Left lung (tissue), 10 donors: Measurements from ENCODE around the gene OR2AP1. TPM values are rescaled to one million over a fixed set of nuclear protein-coding genes. Genes with fewer than 3 reads are reported as not detected.

ENCODE experiments used
- ATAC-seq: fragments of 200-7000 bp; cut with Tn5 transposase; one replicate; pipeline ENCODE4 v1.9.1; 2020; ENCODE audit warnings: moderate library complexity
- DNase-seq, 4 donors: peaks; one replicate each; pipeline ENCODE4 v3.0.0-alpha.2; 2013 to 2020
- H3K27ac ChIP-seq, 2 donors: fragments of 200-600 bp; sonication (generic) in 1 of 2; one replicate each; pipeline versions ENCODE4 v1.5.0 to v1.8.0; 2020 to 2021
- H3K27me3 ChIP-seq, 2 donors: fragments of 200-600 bp; sonication (generic) in 1 of 2; one replicate each; pipeline versions ENCODE4 v1.5.0 to v1.8.0; 2020 to 2021
- H3K36me3 ChIP-seq, 2 donors: fragments of 200-600 bp; sonication (generic) in 1 of 2; one replicate each; pipeline versions ENCODE4 v1.5.0 to v1.8.0; 2020 to 2021
- H3K4me1 ChIP-seq, 2 donors: fragments of 200-600 bp; one replicate each; pipeline ENCODE4 v1.8.0; 2021
- H3K4me3 ChIP-seq, 2 donors: fragments of 200-600 bp; sonication (generic) in 1 of 2; one replicate each; pipeline versions ENCODE4 v1.5.0 to v1.8.0; 2020 to 2021; ENCODE audit warnings: mild to moderate bottlenecking in 1 of 2
- H3K9me3 ChIP-seq, 2 donors: fragments of 200-600 bp; sonication (generic) in 1 of 2; one replicate each; pipeline versions ENCODE4 v1.5.0 to v1.8.0; 2020 to 2021
- CTCF ChIP-seq, 2 donors: fragments of 200-600 bp; sonication (generic) in 1 of 2; IDR thresholded peaks; one replicate each; pipeline versions ENCODE4 v1.5.0 to v1.8.0; 2021; ENCODE audit warnings: antibody characterized with exemption in 2 of 2
- intact Hi-C, 2 donors: fragments of 100-400 bp; cut with DNase I; formaldehyde crosslinking; loops; one replicate each; pipeline versions ENCODE4 v1.11.2 to v1.14.2; 2022
- polyA plus RNA-seq, 6 donors: library from polyadenylated mRNA; unstranded; fragments of 120-200 nt; gene quantifications; one replicate each; pipeline ENCODE4 v1.2.1, GENCODE V29; 2013; ENCODE audit not compliant: insufficient read length in 6 of 6
- total RNA-seq, 2 donors: library from RNA; stranded (reverse); fragmentation: NEBNext Ultra II Directional; extraction: Animal tissue kit (Norgen Biotek cat#: 25700); gene quantifications; one replicate each; pipeline ENCODE4 v1.2.1, GENCODE V29; 2021
- donor health status: DM: no; HTN: yes; CAD: no.
- donor health status: DM: no; HTN: no; CAD: no.

OR2AP1 gene
- total and polyA plus RNA-seq, 8 donors = not detected

GRCh38 chr12:55612646-55613045, 40.4 kb downstream of the OR2AP1 start:
- Histone ChIP-seq H3K4me1 (no peaks in the 10 kb centered on the region), H3K36me3 (no peaks in the 10 kb centered on the region), H3K27ac (no peak overlapping the region), H3K4me3 (no peak overlapping the region), H3K27me3 (peaks cover 0 to 5% of the 10 kb centered on the region in 2 donors), H3K9me3 (peaks cover 0 to 31% of the 10 kb centered on the region in 2 donors)
- TF ChIP-seq CTCF (IDR thresholded peaks at IDR 0.05) = no peak
- intact Hi-C loops = no loop called here
- ATAC-seq (peak; percentile 91), DNase-seq (peak in 1 of 4 donors; percentile 45)

DNA sequence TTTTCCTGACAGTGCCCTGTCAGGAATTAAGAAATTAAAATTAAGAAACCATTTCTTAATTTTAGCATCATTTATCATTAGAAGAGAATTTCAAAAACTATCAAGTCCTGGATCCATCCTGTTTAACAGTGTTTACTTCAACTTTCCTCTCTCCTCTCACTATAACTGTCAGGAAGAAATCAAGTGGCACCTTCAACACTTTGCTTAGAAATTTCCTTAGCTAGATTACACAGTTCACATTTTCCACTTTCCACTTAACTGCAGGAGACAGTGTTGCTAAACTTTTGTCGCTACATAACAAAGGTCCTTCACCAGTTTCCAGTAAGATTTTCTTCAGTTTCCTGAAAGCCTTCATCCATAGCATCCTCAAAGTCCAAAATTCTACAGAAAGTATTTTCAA, 42.5 kb downstream of the OR2AP1 start:
- Histone ChIP-seq H3K27me3 (peaks cover 0 to 5% of the 10 kb centered on the region in 2 donors), H3K27ac (no peak overlapping the region), H3K4me3 (no peak overlapping the region), H3K4me1 (peaks cover 0 to 5% of the 10 kb centered on the region in 2 donors), H3K36me3 (no peaks in the 10 kb centered on the region), H3K9me3 (peaks cover 0 to 31% of the 10 kb centered on the region in 2 donors)
- TF ChIP-seq CTCF (IDR thresholded peaks at IDR 0.05) = no peak
- DNase-seq (no peak), ATAC-seq (no peak)
- intact Hi-C loops = loop anchor here in 1 of 2 donors (5.0 kb wide), 1 partner anchor 422 kb away; no protein-coding TSS in a partner anchor

DNA sequence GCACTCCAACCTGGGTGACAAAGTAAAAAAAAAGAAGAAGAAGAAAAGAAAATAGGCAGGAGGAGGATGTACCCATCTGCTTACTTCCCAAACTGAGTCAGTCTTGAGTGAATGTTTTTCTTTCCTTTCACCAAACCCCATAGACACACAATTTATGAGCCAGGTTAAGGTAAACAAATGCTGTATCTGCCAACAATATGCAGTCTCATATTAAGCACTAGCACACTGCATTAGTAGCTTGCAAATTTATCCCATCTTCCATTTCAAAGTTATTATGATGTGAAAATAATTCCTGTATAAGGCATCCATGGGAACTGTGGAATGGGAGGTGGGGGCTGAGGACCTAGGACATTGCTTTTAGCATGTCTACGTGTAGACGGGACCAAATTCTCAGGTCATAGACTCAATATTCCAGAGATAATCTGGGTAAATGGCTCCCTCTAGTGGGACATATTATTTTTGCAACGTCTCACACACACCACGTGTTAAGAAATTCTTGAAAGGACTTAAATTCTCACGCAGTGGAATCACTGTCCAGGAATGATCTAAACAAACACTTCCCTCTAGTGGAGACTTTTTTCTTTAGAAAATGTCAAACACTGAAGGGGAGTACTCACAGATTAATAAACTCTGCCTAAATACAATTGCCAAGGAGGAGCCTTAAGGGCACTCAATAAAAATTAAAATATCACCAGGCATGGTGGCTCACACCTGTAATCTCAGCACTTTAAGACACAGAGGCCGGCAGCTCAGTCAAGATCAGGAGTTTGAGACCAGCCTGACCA, 47.3 kb downstream of the OR2AP1 start:
- ATAC-seq (peak; percentile 99), DNase-seq (peak in 2 of 4 donors; percentile 80 to 88)
- Histone ChIP-seq H3K36me3 (no peaks in the 10 kb centered on the region), H3K4me3 (no peak overlapping the region), H3K9me3 (peaks cover 0 to 29% of the 10 kb centered on the region in 2 donors), H3K4me1 (peaks cover 0 to 11% of the 10 kb centered on the region in 2 donors), H3K27me3 (no peaks in the 10 kb centered on the region), H3K27ac (no peak overlapping the region)
- peak; percentile 78 to 80 for TF ChIP-seq CTCF (IDR thresholded peaks at IDR 0.05)
- intact Hi-C loops = loop anchor here in 1 of 2 donors (5.0 kb wide), 1 partner anchor 427 kb away; no protein-coding TSS in a partner anchor

DNA sequence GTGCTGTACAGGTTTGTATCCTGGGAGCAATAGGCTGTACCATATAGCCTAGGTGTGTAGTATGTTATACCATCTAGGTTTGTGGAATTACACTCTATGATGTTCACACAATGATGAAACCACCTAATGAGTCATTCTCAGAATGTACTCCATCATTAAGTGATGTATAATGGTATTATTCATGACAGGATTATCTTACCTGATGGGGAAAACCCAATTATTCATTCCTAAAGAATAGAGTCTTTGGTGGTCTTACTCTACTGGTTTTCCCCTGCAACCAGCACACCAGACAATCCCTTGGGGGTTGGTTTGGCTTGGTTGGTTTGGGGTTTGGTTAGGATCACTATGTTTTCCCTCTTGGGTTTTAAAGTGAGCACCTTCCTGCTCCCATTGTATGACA, 51.8 kb downstream of the OR2AP1 start:
- no peaks in the 10 kb centered on the region for H3K27me3 ChIP-seq
- H3K4me1 ChIP-seq = peaks cover 0 to 14% of the 10 kb centered on the region in 2 donors
- ATAC-seq = no peak
- intact Hi-C loops = no loop called here
- no peak overlapping the region for H3K4me3 ChIP-seq
- no peak overlapping the region for H3K27ac ChIP-seq
- no peaks in the 10 kb centered on the region for H3K36me3 ChIP-seq
- no peaks in the 10 kb centered on the region for H3K9me3 ChIP-seq
- no peak for DNase-seq
- TF ChIP-seq CTCF (IDR thresholded peaks at IDR 0.05) = no peak

Other genes starting within 250 kb of the OR2AP1 start
- not detected for gene OR6C3, start 241.7 kb upstream of the OR2AP1 start, total RNA-seq
- gene OR6C3, start 241.7 kb upstream of the OR2AP1 start, polyA plus RNA-seq = not detected
- not detected for gene OR6C75, start 209.5 kb upstream of the OR2AP1 start, total RNA-seq
- gene OR6C75, start 209.5 kb upstream of the OR2AP1 start, polyA plus RNA-seq = under 1 TPM in 4 of 6 donors, not detected in 2; 0.05 to 0.13 (median 0.11) TPM
- not detected for gene OR6C65, start 171.9 kb upstream of the OR2AP1 start, total RNA-seq
- gene OR6C65, start 171.9 kb upstream of the OR2AP1 start, polyA plus RNA-seq = not detected
- gene OR6C76, start 146.2 kb upstream of the OR2AP1 start, total RNA-seq = not detected
- not detected for gene OR6C76, start 146.2 kb upstream of the OR2AP1 start, polyA plus RNA-seq
- gene OR6C2, start 128.4 kb upstream of the OR2AP1 start, total RNA-seq = not detected
- not detected for gene OR6C2, start 128.4 kb upstream of the OR2AP1 start, polyA plus RNA-seq
- not detected for gene OR6C70, start 102.3 kb upstream of the OR2AP1 start, total RNA-seq
- not detected for gene OR6C70, start 102.3 kb upstream of the OR2AP1 start, polyA plus RNA-seq
- gene OR6C68, start 80.1 kb upstream of the OR2AP1 start, total RNA-seq = not detected
- not detected for gene OR6C68, start 80.1 kb upstream of the OR2AP1 start, polyA plus RNA-seq
- not detected for gene OR6C4, start 22.9 kb upstream of the OR2AP1 start, total RNA-seq
- gene OR6C4, start 22.9 kb upstream of the OR2AP1 start, polyA plus RNA-seq = under 1 TPM in 1 of 6 donors, not detected in 5; 0.04 TPM
- gene OR10P1, start 64.4 kb downstream of the OR2AP1 start, total RNA-seq = not detected
- not detected for gene OR10P1, start 64.4 kb downstream of the OR2AP1 start, polyA plus RNA-seq
- 10 to 100 TPM; 22.4 to 62.4 TPM for gene ITGA7, start 135.4 kb downstream of the OR2AP1 start, total RNA-seq
- gene ITGA7, start 135.4 kb downstream of the OR2AP1 start, polyA plus RNA-seq = 10 to 100 TPM; 10.3 to 31.5 (median 18.0) TPM
- gene BLOC1S1, start 143.6 kb downstream of the OR2AP1 start, total RNA-seq = 100 to 1,000 TPM; 114 to 123 TPM
- 10 to 100 TPM; 69.4 to 82.0 (median 72.3) TPM for gene BLOC1S1, start 143.6 kb downstream of the OR2AP1 start, polyA plus RNA-seq
- gene RDH5, start 147.9 kb downstream of the OR2AP1 start, total RNA-seq = 1 to 10 TPM; 4.3 to 5.8 TPM
- gene RDH5, start 147.9 kb downstream of the OR2AP1 start, polyA plus RNA-seq = 10 to 100 TPM in 4 of 6 donors, 1 to 10 TPM in 2; 9.1 to 11.6 (median 10.9) TPM
- 1,000 to 10,000 TPM; 1,639 to 1,766 TPM for gene CD63, start 156.5 kb downstream of the OR2AP1 start, total RNA-seq
- 100 to 1,000 TPM; 585 to 710 (median 652) TPM for gene CD63, start 156.5 kb downstream of the OR2AP1 start, polyA plus RNA-seq
- 10 to 100 TPM in 1 of 2 donors, 1 to 10 TPM in 1; 7.6 to 10.0 TPM for gene GDF11, start 170.7 kb downstream of the OR2AP1 start, total RNA-seq
- gene GDF11, start 170.7 kb downstream of the OR2AP1 start, polyA plus RNA-seq = 10 to 100 TPM; 14.2 to 20.2 (median 17.0) TPM
- gene SARNP, start 245.3 kb downstream of the OR2AP1 start, total RNA-seq = 10 to 100 TPM; 49.4 to 50.0 TPM
- gene SARNP, start 245.3 kb downstream of the OR2AP1 start, polyA plus RNA-seq = 100 to 1,000 TPM in 4 of 6 donors, 10 to 100 TPM in 2; 93.6 to 128 (median 110) TPM
- 10 to 100 TPM; 65.6 to 80.8 TPM for gene ORMDL2, start 245.6 kb downstream of the OR2AP1 start, total RNA-seq
- 10 to 100 TPM; 21.1 to 28.0 (median 23.1) TPM for gene ORMDL2, start 245.6 kb downstream of the OR2AP1 start, polyA plus RNA-seq